ENCODE measurements around the gene PRKD1.

PRKD1 gene

GRCh38 chr14:29927376-29928116, at the start of gene PRKD1:
Gene PRKD1, minus strand, starts transcription at chr14:29927847.
- DNase-seq = peak; percentile 55

- DNase-seq = no peak
Observed at GRCh38 chr14:29971101-29971500, 43.5 kb upstream of the PRKD1 start.

GRCh38 chr14:29955087-29955486, 27.4 kb upstream of the PRKD1 start:
- DNase-seq = no peak

- no peak for DNase-seq
Observed at GRCh38 chr14:29953501-29953900, 25.9 kb upstream of the PRKD1 start.

GRCh38 chr14:29944091-29944490, 16.4 kb upstream of the PRKD1 start:
- DNase-seq = no peak

- no peak for DNase-seq
Observed at GRCh38 chr14:29941401-29941800, 13.8 kb upstream of the PRKD1 start.

GRCh38 chr14:29940482-29940881, 12.8 kb upstream of the PRKD1 start:
- DNase-seq = no peak

GRCh38 chr14:29937116-29937515, 9.5 kb upstream of the PRKD1 start:
- no peak for DNase-seq

- no peak for DNase-seq
Observed at GRCh38 chr14:29930283-29930682, 2.6 kb upstream of the PRKD1 start.

GRCh38 chr14:29928117-29928640, 532 bp upstream of the PRKD1 start:
- no peak for DNase-seq

GRCh38 chr14:29926701-29927375, 809 bp downstream of the PRKD1 start:
- peak; percentile 29 for DNase-seq

- no peak for DNase-seq
Observed at GRCh38 chr14:29926228-29926627, 1.4 kb downstream of the PRKD1 start.

GRCh38 chr14:29925736-29926135, 1.9 kb downstream of the PRKD1 start:
- no peak for DNase-seq

- no peak for DNase-seq
Observed at GRCh38 chr14:29925101-29925722, 2.4 kb downstream of the PRKD1 start.

GRCh38 chr14:29919845-29920244, 7.8 kb downstream of the PRKD1 start:
- DNase-seq = no peak

- no peak for DNase-seq
Observed at GRCh38 chr14:29918981-29919380, 8.7 kb downstream of the PRKD1 start.

GRCh38 chr14:29913566-29913965, 14.1 kb downstream of the PRKD1 start:
- no peak for DNase-seq

GRCh38 chr14:29911810-29912209, 15.8 kb downstream of the PRKD1 start:
- peak; percentile 12 for DNase-seq

GRCh38 chr14:29908652-29909577, 18.7 kb downstream of the PRKD1 start:
- DNase-seq = no peak

- peak; percentile 12 for DNase-seq
Observed at GRCh38 chr14:29906256-29906870, 21.3 kb downstream of the PRKD1 start.

- no peak for DNase-seq
Observed at GRCh38 chr14:29905543-29905942, 22.1 kb downstream of the PRKD1 start.

Measured in NCI-H510A treated with DMSO at 0.1 percent for 48 hours (cell line).